Coronary artery (tissue), 2 donors: ENCODE data around the gene GJB4.
"Not testable (repeated sequence)": the region's sequence is repeated elsewhere in the genome, so short reads cannot be mapped to it uniquely, and the experiment has no call there.

Experiments
- DNase-seq: peaks from one replicate; pipeline ENCODE4 v3.0.0-alpha.2; 2017; ENCODE audit warnings: low spot score
- H3K27ac ChIP-seq, 2 donors: fragments of 200-600 bp; sonication (generic); one replicate each; pipeline ENCODE4 v1.5.1; 2016 to 2019
- H3K4me3 ChIP-seq: fragments of 200-600 bp; sonication (generic); 2 replicates; pipeline ENCODE4 v1.5.1; 2016; ENCODE audit warnings: mild to moderate bottlenecking, moderate library complexity
- CTCF ChIP-seq: fragments of 200-600 bp; sonication (generic); IDR thresholded peaks from one replicate; pipeline ENCODE4 v1.5.1; 2019; ENCODE audit warnings: antibody characterized with exemption

GJB4 gene

DNA sequence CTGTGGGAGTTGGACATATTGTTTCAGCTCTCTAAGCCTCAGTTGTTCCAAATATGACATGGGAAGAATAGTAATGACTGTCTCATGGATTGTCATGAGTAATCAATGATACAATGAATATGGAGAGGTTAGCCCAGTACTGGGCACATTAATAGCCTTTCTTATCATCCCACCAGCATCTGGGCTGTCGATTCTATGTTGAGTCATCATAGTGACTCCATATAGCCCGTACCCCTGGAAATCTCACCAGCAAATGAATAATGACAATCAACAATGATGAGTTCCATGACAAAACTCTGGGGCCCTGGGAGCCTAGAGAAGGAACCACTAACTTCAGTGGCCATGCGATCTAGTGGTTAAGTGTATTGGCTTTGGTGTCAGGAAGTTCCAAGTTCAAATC, 44.4 kb upstream of the GJB4 start:
- no peak overlapping the region for H3K4me3 ChIP-seq
- no peak for DNase-seq
- no peak overlapping the region for H3K27ac ChIP-seq
- no peak for TF ChIP-seq CTCF

GRCh38 chr1:34721241-34721640, 38.3 kb upstream of the GJB4 start:
- DNase-seq, result no peak
- no peak overlapping the region for H3K4me3 ChIP-seq
- TF ChIP-seq CTCF, result no peak
- no peak overlapping the region for H3K27ac ChIP-seq

- no peak for DNase-seq
- no peak for TF ChIP-seq CTCF
- no peak overlapping the region for H3K4me3 ChIP-seq
- no peak overlapping the region for H3K27ac ChIP-seq
Observed at GRCh38 chr1:34721646-34722355, 37.7 kb upstream of the GJB4 start.

GRCh38 chr1:34726861-34727260, 32.7 kb upstream of the GJB4 start:
- Histone ChIP-seq H3K4me3 (no peak overlapping the region), H3K27ac (no peak overlapping the region)
- TF ChIP-seq CTCF, result no peak
- DNase-seq, result no peak

GRCh38 chr1:34730485-34730884, 29.1 kb upstream of the GJB4 start:
- no peak for TF ChIP-seq CTCF
- Histone ChIP-seq H3K4me3 (no peak overlapping the region), H3K27ac (no peak overlapping the region)
- no peak for DNase-seq

DNA sequence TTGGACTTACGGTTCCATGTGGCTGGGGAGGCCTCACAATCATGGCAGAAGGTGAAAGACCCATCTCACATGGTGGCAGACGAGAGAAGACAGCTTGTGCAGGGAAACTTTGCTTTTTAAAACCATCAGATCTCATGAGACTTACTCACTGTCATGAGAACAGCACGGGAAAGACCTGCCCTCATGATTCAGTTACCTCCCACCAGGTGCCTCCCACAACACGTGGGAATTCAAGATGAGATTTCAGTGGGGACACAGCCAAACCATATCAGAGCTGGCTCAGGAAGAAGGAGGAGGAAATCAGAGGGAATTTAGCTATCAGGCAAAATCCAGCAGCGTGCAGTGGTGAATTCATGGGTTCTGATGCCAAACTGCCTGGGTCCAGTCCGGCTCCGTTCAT, 26.7 kb upstream of the GJB4 start:
- not testable (repeated sequence) for DNase-seq, H3K27ac ChIP-seq, H3K4me3 ChIP-seq

DNA sequence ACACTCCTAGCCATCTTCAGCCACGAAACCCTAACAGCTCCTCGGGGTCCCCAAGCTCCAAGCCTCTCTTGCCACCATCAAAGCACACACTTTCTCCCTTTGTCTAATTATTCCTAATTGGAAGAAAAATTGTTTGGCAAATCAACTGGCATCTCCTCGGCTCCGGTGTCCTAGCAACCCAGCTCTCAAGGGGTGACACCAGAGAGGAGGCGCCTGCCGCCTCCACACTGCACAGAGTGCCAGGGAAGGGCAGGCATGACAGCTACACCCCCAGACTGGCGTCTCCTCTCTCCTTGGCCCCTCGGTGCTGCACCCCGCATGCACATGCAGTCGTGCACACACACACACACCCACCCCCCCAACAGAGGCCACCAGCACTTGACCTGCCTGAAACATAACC, 22.8 kb upstream of the GJB4 start:
- no peak for TF ChIP-seq CTCF
- no peak for DNase-seq
- Histone ChIP-seq H3K27ac (no peak overlapping the region), H3K4me3 (no peak overlapping the region)

GRCh38 chr1:34737236-34737635, 22.3 kb upstream of the GJB4 start:
- DNase-seq, result not testable (repeated sequence)

More at GRCh38 chr1:34737236-34737635, 22.3 kb upstream of the GJB4 start:
- not testable (repeated sequence) for H3K27ac ChIP-seq, H3K4me3 ChIP-seq
